ENCODE data around the gene PIK3R6. TPM values are rescaled to one million over a fixed set of nuclear protein-coding genes. Genes with fewer than 3 reads are reported as not detected.
"Not testable (repeated sequence)": the region's sequence is repeated elsewhere in the genome, so short reads cannot be mapped to it uniquely, and the experiment has no call there.

Gene PIK3R6
- total RNA-seq, 2 experiments from 2014 or later = 0.63 to 0.71 TPM

DNA sequence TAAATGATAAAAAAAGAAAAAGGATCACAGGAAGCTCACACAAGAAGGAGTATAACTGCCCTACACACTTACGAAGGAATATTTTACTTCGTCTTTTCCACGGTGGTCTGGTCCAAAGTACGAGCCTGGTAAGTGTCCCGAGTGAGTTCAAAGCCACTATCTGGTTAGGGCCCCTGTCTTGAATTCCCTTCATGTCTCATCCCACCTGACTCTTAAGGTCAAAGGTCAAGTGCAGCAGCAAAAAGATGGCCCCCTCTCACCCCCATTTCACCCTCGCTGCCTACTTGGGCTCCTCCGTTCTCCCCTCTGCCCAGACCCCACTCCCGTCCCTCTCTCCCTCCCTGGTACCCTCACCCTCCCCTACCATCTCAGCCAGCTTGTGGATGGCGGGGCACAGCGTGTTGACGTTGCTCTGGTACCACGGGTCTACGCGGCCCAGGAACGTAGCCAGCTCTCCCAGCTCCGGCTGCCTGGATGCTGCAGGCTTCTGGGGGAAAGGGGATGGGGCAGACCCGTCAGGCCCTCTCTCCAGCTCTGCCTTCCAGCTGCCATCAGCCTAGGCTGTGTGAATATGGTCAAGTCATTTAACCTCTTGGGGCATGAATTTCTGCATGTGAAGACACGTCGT lies 40.6 kb downstream of the PIK3R6 start:
- POLR2A ChIA-PET = no interaction called here
- Mint-ChIP-seq H3K4me3 (no peak overlapping the region), H3K4me1 (ENCODE audit: low read depth) (no peaks in the 10 kb centered on the region), H3K36me3 (no peaks in the 10 kb centered on the region), H3K27ac (no peak overlapping the region), H3K27me3 (no peaks in the 10 kb centered on the region), H3K9me3 (peaks cover 6% of the 10 kb centered on the region)
- intact Hi-C loops (cut with micrococcal nuclease) = no loop called here
- DNase-seq = no peak
- CTCF ChIA-PET = interaction anchor here (1.8 kb wide), 1 partner anchor 171 kb away, joined by 6 read pairs; no protein-coding TSS in a partner anchor

DNA sequence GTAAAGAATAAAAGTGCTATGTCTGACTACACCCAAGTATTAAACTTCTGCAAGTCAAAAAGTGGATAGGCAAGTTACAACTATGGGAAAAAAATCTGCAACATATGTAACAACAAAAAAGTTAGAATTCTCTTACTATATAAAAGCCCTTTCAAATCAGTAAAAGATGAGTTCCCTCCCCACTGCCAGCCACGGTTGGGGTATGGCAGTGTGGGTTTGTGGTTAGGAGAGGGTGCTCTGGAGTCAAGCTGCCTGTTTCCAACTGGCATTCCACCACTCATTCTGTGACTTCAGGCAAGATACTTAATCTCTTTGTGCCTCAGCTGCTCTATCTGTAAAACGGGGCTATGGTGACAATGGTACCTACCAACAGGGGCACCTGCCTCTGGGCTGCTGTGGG lies 41.7 kb downstream of the PIK3R6 start:
- H3K9me3 Mint-ChIP-seq = peaks cover 6% of the 10 kb centered on the region
- no peaks in the 10 kb centered on the region for H3K36me3 Mint-ChIP-seq
- CTCF ChIA-PET = interaction anchor here (1.8 kb wide), 1 partner anchor 172 kb away, joined by 6 read pairs; no protein-coding TSS in a partner anchor
- no peak overlapping the region for H3K4me3 Mint-ChIP-seq
- intact Hi-C loops (cut with micrococcal nuclease) = no loop called here
- H3K27ac Mint-ChIP-seq = no peak overlapping the region
- no peaks in the 10 kb centered on the region for H3K4me1 Mint-ChIP-seq (ENCODE audit: low read depth)
- no peak for DNase-seq
- POLR2A ChIA-PET = no interaction called here
- no peaks in the 10 kb centered on the region for H3K27me3 Mint-ChIP-seq

DNA sequence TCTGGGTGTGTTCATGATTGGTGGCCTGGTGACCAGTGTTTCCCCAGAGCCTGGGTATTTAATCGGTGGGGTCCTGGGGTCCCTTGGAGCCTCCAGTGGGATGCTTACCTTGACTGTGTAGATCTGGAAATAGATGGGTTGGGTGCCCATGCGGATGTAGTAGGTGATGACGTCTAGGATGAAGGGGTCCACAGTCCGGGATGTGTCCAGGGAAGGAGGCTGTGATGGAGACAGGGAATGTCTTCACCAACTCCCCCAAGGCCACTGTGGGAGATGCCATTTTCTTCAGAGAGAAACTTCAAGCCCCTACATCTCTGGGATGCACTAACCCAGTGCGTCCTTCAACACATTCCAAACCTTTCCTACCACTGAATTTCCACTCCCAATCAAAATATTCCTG lies 44.2 kb downstream of the PIK3R6 start:
- Mint-ChIP-seq H3K4me1 (ENCODE audit: low read depth) (no peaks in the 10 kb centered on the region), H3K27me3 (no peaks in the 10 kb centered on the region), H3K9me3 (peaks cover 6% of the 10 kb centered on the region), H3K4me3 (no peak overlapping the region), H3K27ac (no peak overlapping the region), H3K36me3 (no peaks in the 10 kb centered on the region)
- intact Hi-C loops (cut with micrococcal nuclease) = no loop called here
- POLR2A ChIA-PET = no interaction called here
- no peak for DNase-seq
- CTCF ChIA-PET = no interaction called here

DNA sequence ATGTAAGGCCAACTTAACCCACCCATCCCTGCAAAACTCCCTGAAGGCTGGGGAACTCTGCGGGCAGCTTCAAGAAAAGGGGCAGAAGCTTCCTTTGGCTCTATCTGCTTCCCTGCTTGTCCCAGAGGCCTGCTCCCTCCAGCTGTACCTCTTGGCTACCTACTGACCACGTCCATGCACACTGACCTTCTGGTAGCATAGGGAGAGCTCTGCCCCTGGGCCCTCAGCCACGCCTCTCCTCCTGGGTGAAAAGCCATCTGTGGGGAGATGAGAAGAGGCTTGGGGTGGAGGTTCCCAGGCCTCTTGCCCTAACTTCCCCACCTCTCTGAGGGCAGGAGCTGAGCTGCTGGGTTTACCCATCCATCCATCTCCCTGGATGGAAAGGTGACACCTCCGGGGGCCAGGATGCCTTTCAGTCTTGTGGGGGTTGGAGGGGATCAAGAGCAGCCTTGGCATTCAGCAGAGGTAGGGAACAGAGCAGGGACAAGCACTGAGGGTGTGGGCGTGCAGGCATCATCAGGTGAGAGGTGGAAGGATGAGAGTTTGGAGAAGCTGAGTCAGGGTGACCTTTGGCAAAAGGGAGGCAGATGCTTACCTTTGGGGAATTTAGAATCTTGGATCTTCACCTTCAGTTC lies 45.0 kb downstream of the PIK3R6 start:
- Mint-ChIP-seq H3K36me3 (no peaks in the 10 kb centered on the region), H3K9me3 (peaks cover 6% of the 10 kb centered on the region), H3K27me3 (no peaks in the 10 kb centered on the region), H3K27ac (no peak overlapping the region), H3K4me3 (no peak overlapping the region), H3K4me1 (ENCODE audit: low read depth) (no peaks in the 10 kb centered on the region)
- CTCF ChIA-PET = no interaction called here
- intact Hi-C loops (cut with micrococcal nuclease) = no loop called here
- DNase-seq = no peak
- POLR2A ChIA-PET = interaction anchor here (0.5 kb wide), 1 partner anchor 416 kb away, joined by 3 read pairs; no protein-coding TSS in a partner anchor

DNA sequence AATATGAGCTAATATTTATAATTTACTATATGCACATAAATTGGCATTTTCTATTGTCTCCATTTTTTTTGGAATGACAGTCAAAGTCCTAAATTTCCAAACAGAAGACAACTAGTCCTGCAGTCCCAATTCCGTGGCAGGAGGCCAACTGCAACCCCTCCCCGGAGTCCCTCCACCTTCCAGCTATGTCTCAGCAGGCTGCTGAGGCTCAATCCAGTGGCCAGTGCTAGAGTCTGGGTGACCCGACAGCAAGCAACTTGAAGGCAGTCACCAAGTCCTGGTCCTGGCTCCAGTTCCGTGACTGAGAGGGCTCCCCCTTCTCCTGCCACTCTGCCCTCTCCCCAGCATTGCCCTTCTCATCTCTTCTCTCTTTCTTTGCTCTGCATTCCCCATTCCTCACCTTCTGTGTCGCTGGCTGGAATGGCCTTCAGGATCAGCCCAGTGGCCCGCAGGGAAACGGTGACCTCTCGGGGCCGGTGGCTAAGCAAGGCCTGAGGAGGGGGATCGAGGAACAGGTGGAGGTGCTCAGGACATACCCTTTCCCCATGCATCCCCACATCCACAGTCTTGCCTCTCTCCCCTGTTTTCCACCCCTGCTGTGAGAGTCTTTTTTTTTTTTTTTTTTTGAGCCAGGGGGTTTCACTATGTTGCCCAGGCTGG lies 45.9 kb downstream of the PIK3R6 start:
- H3K27me3 Mint-ChIP-seq = no peaks in the 10 kb centered on the region
- H3K4me3 Mint-ChIP-seq = no peak overlapping the region
- H3K36me3 Mint-ChIP-seq = no peaks in the 10 kb centered on the region
- ChIA-PET CTCF (interaction anchor here (1.0 kb wide), 1 partner anchor 75 kb away, joined by 3 read pairs; no protein-coding TSS in a partner anchor), POLR2A (interaction anchor here (0.5 kb wide), 1 partner anchor 415 kb away, joined by 3 read pairs; no protein-coding TSS in a partner anchor)
- peaks cover 6% of the 10 kb centered on the region for H3K9me3 Mint-ChIP-seq
- no peak overlapping the region for H3K27ac Mint-ChIP-seq
- DNase-seq = no peak
- intact Hi-C loops (cut with micrococcal nuclease) = no loop called here
- H3K4me1 Mint-ChIP-seq (ENCODE audit: low read depth) = no peaks in the 10 kb centered on the region

DNA sequence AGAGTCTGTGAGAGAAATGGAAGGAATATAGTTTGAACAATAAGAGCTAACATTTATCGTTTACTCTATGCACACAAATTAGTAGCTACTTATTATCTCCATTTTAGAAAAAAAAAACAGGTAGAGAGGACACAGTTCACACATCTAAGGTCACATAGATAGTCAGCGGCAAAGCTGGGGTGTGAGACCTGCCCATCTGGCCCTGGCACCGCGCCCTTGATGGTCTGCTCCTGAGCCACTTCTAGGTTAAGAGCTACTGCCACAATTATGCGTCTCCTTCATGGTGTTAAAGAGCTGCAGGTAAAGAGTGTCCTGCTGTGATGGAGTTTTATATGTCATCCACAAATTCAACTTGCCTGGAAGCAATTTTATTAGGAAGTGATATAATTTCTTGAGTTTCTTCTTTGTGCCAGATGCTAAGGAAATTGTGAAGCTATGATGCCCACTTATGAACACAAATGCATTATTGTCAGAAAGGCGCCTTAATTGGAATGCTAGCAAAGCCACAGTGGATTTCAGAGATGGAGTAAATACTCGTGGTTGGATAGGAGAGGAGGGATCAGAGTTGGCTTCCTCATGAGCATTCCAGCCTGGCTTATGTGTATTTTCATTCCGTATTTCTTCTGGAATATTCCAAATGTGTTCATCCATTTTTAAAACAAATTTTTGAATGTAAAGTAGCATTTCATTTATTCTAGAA lies 47.0 kb downstream of the PIK3R6 start:
- intact Hi-C loops (cut with micrococcal nuclease) = no loop called here
- no peak for DNase-seq
- Mint-ChIP-seq H3K27me3 (no peaks in the 10 kb centered on the region), H3K36me3 (no peaks in the 10 kb centered on the region), H3K27ac (no peak overlapping the region), H3K4me1 (ENCODE audit: low read depth) (no peaks in the 10 kb centered on the region), H3K9me3 (peaks cover 6% of the 10 kb centered on the region), H3K4me3 (no peak overlapping the region)
- ChIA-PET POLR2A (no interaction called here), CTCF (interaction anchor here (1.0 kb wide), 1 partner anchor 74 kb away, joined by 3 read pairs; no protein-coding TSS in a partner anchor)

DNA sequence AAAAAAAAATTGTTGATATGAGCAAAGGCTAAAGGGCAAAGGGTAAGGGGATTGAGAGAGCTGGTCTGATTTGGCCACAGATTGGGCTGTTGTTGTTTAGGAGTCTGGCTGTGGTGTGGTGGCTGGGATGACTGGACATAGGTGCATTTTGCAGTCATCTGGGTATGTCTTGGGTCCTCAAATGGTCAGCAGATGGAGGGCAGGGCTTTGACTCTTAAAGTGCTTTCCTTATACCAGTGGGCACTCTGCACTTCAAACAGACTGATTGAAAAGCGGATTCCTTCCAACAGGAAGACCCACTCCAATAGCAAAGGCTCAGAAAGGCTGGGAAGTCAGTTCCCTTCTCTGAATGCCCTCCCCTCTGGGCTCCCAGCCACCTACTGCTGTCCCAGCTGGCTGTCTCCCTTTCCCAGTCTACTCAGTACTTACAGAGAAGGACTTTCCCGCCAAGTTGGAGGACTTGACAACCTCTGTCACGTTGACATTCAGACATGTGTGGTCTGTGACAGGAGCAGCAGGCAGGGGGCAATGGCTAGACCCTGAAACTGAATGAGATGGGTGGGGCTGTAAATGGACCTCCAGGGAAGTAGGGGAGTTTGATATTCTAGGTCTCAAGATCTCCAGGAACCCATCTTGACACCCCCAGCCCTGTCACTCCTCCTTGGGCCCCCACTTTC lies 48.7 kb downstream of the PIK3R6 start:
- intact Hi-C loops (cut with micrococcal nuclease) = no loop called here
- POLR2A ChIA-PET = no interaction called here

DNA sequence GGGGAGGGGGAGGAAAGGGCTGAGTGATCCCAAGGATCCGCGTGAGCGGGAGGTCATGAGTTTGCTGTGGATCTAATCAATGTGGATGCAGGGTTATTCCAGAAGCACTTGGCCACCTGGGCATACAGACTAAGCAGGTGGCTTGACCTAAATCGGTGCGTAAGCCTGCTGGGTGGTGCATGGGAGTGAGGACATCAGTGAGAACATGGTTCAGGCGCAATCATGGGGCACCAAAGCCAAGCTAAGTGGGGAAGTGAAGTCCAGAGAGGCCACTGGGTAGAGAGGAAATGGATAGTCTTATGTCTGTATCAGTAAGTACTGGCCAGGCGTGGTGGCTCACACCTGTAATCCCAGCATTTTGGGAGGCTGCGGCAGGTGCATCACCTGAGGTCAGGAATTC lies 49.4 kb downstream of the PIK3R6 start:
- Mint-ChIP-seq H3K4me3 (no peak overlapping the region), H3K9me3 (no peaks in the 10 kb centered on the region), H3K27me3 (peaks cover 2% of the 10 kb centered on the region), H3K27ac (no peak overlapping the region), H3K4me1 (ENCODE audit: low read depth) (no peaks in the 10 kb centered on the region), H3K36me3 (no peaks in the 10 kb centered on the region)
- POLR2A ChIA-PET = no interaction called here
- CTCF ChIA-PET = no interaction called here
- intact Hi-C loops (cut with micrococcal nuclease) = no loop called here
- DNase-seq = no peak

More for the DNA sequence above, 48.7 kb downstream of the PIK3R6 start:
- Mint-ChIP-seq H3K36me3 (no peaks in the 10 kb centered on the region), H3K4me3 (no peak overlapping the region), H3K27me3 (peaks cover 2% of the 10 kb centered on the region), H3K9me3 (no peaks in the 10 kb centered on the region), H3K27ac (no peak overlapping the region), H3K4me1 (ENCODE audit: low read depth) (no peaks in the 10 kb centered on the region)
- CTCF ChIA-PET = no interaction called here
- no peak for DNase-seq

DNA sequence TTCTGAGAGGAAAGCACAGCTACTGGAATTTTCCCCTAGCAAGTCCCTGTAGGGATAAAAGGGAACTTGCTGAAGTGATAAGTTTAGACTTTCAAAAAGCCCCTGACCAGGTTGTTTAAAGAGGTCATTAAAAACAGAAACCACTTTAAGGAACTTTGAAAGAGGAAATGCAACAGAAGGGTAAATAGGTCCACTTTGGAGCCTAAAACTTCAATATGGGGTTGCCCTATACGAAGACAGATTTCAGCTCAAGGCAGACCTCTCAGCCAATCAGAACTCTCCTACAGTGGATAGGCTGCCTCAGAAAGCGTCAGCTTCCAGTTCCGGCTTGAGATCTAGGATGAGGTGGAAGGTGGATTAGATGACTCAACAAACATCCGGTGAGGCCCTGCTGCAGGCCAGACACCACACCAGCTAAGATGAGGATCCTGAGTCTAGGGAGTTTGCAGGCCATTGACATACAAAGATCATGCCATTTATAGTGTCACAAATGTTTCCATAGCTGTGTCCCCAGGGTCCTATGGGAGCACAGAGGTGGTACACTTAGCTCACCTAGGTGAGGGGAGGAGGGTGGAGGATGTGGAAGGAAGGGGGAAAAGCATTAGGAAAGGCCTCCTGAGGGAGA lies 60.4 kb downstream of the PIK3R6 start:
- peaks cover 2% of the 10 kb centered on the region for H3K27me3 Mint-ChIP-seq
- H3K36me3 Mint-ChIP-seq = peaks cover 15% of the 10 kb centered on the region
- H3K4me1 Mint-ChIP-seq (ENCODE audit: low read depth) = peaks cover 6% of the 10 kb centered on the region
- intact Hi-C loops (cut with micrococcal nuclease) = no loop called here
- CTCF ChIA-PET = interaction anchor here (1.3 to 1.8 kb wide), 2 partner anchors 21 to 88 kb away, joined by 3 to 7 read pairs; no protein-coding TSS in a partner anchor
- peaks cover 26% of the 10 kb centered on the region for H3K9me3 Mint-ChIP-seq
- no peak overlapping the region for H3K4me3 Mint-ChIP-seq
- DNase-seq = peak; percentile 33
- no peak overlapping the region for H3K27ac Mint-ChIP-seq
- POLR2A ChIA-PET = no interaction called here

DNA sequence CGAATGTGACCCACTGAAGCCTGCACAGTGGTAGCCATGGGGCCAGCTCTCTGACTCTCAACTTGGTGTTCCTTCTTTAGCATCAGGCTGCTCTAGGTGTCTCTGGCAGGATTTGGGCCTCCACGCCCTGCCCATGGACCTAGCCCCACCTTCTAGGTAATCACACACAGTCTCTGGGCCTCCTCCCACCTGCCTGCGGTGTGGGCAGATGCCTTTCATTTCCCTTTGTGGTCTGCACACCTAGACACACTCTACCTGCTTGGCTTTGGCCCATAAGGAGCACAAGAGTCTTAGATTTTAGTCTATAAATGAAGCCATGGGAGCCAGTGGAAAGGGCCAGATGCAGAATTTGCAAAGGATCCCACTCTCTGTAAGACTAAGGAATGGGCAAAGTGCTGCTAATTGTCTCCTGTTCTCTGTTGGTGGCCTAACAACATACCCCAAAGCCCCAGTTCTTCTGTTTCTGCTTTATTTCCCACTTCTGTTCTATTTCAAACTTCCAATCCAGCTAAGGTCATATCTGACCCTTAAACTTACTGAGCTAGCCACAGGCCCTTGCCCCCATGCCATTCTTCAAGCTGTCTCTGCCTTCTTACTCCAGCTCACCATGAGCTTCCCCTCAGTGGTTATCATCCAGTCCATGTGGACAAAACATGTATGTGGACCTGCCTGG lies 61.1 kb downstream of the PIK3R6 start:
- CTCF ChIA-PET = interaction anchor here (1.3 to 1.8 kb wide), 2 partner anchors 20 to 89 kb away, joined by 3 to 7 read pairs; no protein-coding TSS in a partner anchor
- intact Hi-C loops (cut with micrococcal nuclease) = no loop called here
- no peak overlapping the region for H3K4me3 Mint-ChIP-seq
- H3K9me3 Mint-ChIP-seq = peaks cover 19% of the 10 kb centered on the region
- H3K4me1 Mint-ChIP-seq (ENCODE audit: low read depth) = peaks cover 6% of the 10 kb centered on the region
- peaks cover 10% of the 10 kb centered on the region for H3K36me3 Mint-ChIP-seq
- no peak overlapping the region for H3K27ac Mint-ChIP-seq
- POLR2A ChIA-PET = no interaction called here
- no peak for DNase-seq
- peaks cover under 1% of the 10 kb centered on the region for H3K27me3 Mint-ChIP-seq

DNA sequence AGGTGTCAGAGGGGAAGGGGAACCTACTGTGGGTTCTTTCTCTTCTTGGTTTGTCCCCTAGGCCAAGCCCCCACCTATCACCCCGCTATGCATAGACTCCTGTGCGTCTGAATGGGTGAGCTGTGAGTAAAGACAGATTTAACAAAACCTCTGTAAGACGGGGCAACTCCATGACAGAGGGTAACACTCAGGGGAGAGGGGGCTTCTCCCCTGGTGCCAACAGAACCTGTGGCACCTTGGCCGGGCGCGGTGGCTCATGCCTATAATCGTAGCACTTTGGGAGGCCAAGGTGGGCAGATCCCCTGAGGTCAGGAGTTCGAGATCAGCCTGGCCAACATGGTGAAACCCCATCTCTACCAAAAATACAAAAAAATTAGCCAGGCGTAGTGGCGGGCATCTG lies 62.1 kb downstream of the PIK3R6 start:
- intact Hi-C loops (cut with micrococcal nuclease); H3K27me3 Mint-ChIP-seq; POLR2A ChIA-PET; H3K36me3 Mint-ChIP-seq; H3K4me3 Mint-ChIP-seq; H3K27ac Mint-ChIP-seq; H3K4me1 Mint-ChIP-seq (ENCODE audit: low read depth); DNase-seq; CTCF ChIA-PET: not testable (repeated sequence)
- H3K9me3 Mint-ChIP-seq = peaks cover 13% of the 10 kb centered on the region

All from activated CD4-positive, alpha-beta memory T cell treated with anti-CD3 and anti-CD28 coated beads for 36 hours (primary cell).